CD4-positive, alpha-beta T cell treated with Interleukin-4 for 1 hour (primary cell): Measurements from ENCODE around the gene C6orf52.
"Not testable (repeated sequence)": the region's sequence is repeated elsewhere in the genome, so short reads cannot be mapped to it uniquely, and the experiment has no call there.

ENCODE experiments used
- DNase-seq, 2 donors: peaks; one replicate each; pipeline ENCODE4 v3.0.0-alpha.2; 2020 to 2022

C6orf52 gene

GRCh38 chr6:10694302-10695085, at the start of gene C6orf52, which contains the start of gene PAK1IP1:
C6orf52 (minus strand) TSS chr6:10694616; CDS start chr6:10687550, 7,066 bp downstream.
PAK1IP1 (plus strand) TSS chr6:10694972; CDS start chr6:10694986, 14 bp downstream.
- DNase-seq = peak; percentile 95

DNA sequence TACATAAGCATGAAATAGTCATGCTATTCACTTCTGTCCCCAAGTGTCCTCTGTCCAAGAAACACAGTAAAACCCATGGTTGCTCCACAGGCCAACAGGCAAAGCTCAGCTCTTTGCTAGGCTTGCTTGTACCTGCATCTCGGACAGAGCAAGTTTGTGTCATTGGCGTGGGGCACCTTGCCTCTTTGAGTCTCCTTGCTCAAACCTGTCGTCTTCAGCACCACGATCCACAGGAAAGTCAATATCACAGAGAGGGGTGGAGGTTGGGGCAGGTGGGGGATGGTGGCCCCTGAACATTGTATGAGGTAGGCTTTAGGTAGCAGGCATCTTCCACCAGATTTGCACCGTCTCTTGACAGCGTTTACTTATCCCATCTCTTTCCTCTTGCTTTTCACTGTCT, 49.1 kb upstream of the C6orf52 start:
- no peak for DNase-seq

DNA sequence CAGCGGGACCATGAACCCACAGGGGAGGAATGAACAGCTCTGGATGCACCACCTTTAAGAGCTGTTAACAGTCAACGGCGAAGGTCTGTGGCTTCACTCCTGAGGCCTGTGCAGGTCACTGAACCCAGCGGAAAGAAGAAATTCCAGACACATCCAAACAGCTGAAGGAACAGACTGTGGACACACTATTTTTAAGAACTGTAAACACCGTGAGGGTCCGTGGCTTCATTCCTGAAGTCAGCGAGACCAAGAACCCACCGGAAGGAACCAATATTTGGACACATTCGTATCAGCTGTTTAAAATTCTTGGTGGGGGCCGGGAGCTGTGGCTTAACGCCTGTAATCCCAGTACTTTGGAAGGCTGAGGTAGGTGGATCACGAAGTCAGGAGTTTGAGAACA, 47.8 kb upstream of the C6orf52 start:
- no peak for DNase-seq

GRCh38 chr6:10741643-10742042, 47.2 kb upstream of the C6orf52 start:
- DNase-seq = not testable (repeated sequence)

GRCh38 chr6:10740061-10740460, 45.6 kb upstream of the C6orf52 start:
- DNase-seq = no peak

DNA sequence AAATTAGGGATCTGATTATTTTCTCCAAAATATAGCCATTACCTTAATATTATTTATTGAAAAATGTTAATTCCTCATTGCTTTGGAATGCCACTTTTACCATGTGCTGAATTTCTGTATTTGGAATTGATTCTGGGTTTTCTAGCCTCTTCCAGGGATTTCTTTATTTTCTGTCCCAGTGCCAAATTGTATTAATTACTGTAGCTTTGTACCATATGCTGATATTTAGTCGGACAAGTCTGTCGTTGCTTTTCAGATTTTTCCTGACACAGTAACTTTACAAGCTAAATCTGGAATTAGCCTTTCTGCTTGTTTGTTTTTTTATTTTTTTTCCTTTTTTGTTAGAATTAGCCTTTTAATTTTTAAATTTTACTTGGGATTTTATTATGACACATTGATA, 42.3 kb upstream of the C6orf52 start:
- no peak for DNase-seq

DNA sequence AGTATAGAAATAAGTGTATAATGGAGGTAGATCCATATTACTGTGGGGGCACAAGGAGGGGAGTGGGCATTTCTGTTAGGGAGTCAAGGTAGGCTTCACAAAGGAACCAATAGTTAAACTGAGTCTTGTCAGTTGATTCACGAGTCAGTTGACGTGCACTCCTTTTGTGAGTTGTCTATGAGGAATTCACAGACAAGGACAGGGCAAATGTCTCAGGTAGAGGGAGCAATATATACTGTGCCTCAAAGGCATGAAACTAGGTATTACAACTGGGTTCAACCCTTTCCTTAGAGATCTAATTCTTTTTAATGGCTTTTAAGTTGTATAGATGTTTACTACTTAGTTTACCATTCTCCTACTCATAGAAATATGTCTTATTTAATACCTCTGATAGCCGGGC, 39.4 kb upstream of the C6orf52 start:
- DNase-seq = no peak

- DNase-seq = peak in 1 of 2 donors; percentile 49
Measured at GRCh38 chr6:10733151-10733715, 38.8 kb upstream of the C6orf52 start.

DNA sequence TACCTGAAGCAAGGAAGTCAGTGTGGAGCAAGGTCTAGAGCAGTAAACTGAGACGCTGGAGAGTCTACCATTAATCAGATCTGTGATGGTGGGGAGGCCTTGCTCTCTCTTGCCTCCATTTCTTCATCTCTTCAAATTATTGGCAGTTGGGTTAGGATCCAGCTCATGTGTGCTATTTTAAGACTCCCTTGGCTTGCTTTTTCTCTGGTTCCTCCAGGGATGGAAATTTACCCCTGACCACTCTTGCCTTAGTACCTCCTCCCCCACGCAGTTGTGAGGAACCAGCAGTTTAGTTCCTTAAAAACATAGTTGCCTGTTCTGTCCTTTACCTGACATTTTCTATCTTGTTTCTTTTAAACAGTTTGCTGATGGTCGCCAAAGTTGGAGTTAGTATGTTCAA, 35.8 kb upstream of the C6orf52 start:
- no peak for DNase-seq

DNA sequence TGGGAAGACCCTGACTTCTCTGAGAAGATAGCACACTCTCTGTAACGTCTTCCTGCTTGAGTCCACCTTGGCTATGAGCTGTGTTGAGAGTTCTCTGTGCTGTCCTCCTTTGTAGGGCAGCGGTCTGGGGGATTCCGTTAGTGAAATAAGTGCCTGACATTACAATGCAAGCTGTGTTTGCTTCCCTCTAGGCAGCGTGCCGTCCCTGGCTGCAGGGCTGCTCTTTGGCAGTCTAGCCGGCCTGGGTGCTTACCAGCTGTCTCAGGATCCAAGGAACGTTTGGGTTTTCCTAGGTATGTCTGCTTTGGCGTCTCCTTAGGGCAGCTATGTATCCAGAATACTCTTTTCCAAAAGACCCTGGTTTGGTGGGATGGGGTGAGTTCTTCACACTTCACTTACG, 31.3 kb upstream of the C6orf52 start:
- no peak for DNase-seq

DNA sequence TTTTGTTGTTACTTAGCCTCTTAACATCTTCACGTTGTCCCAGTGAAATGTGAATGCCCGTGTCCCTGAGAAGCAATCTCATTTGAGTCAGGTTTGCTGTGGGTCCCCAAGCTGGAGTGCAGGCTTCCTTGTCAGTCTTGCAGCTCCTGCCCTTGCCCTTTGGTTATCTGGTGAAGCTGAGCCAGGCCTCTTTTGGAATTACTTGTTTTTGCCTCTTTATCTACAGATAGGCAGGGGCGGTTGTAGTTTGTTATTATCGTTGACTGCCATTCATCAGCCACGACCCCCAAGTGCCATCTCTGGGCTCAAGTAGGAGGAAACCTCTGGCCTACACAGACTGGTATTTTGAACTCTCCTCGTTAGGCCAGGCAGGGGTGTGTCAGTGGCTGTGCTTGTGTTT, 30.6 kb upstream of the C6orf52 start:
- no peak for DNase-seq

DNA sequence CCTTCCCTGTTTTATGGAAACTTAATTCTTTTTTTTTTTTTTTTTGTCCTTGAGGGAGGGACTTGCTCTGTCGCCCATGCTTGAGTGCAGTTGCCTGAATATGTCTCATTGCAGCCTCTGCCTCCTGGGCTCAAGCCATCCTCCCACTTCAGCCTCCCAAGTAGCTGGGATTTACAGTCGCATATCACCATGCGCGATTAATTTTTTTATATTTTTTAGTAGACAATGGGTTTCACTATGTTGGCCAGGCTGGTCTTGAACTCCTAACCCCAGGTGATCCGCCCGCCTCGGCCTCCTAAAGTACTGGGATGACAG, 29.1 kb upstream of the C6orf52 start:
- no peak for DNase-seq

- peak; percentile 80 to 82 for DNase-seq
Measured at GRCh38 chr6:10722820-10723566, 28.6 kb upstream of the C6orf52 start, which contains the start of gene TMEM14C. TMEM14C (plus strand) TSS chr6:10723070; CDS start chr6:10724614, 1,544 bp downstream.

DNA sequence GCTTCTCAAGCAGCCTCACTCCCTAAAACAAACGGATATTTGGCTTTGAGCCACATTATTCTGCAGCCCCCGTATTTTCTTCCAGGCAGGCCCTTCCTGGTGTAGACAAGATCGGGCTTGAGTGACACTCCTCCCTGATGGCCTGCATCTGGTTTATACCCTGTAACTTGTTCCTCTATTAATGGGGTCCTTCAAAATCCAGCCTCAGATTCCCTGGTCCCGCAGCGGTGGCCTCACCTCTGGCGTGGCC, 28.1 kb upstream of the C6orf52 start:
- DNase-seq = no peak

- DNase-seq = no peak
Measured at GRCh38 chr6:10721850-10722569, 27.6 kb upstream of the C6orf52 start.

DNA sequence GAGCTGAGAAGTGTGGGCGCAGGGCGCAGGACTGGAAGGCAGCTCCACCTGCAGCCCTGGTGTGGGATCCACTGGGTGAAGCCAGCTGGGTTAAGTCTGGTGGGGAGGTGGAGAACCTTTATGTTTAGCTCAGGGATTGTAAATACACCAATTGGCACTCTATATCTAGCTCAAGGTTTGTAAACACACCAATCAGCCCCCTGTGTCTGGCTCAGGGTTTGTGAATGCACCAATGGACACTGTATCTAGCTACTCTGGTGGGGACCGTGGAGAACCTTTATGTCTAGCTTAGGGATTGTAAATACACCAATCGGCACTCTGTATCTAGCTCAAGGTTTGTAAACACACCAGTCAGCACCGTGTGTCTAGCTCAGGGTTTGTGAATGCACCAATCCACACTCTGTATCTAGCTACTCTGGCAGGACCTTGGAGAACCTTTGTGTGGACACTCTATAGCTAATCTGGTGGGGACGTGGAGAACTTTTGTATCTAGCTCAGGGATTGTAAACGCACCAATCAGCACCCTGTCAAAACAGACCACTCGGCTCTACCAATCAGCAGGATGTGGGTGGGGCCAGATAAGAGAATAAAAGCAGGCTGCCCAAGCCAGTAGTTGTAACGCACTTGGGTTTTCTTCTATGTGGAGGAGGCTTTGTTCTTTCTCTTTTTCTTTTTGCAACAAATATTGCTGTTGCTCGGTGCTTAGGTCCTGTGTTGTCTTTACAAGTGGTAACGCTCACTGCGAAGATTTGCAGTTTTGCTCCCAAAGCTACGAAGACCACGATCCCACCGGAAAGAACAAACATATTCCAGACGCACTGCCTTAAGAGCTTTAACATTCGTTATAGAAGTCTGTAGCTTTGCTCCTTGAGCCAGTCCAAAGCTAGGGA, 26.8 kb upstream of the C6orf52 start:
- DNase-seq = peak; percentile 17 to 23

GRCh38 chr6:10720265-10720959, 26.0 kb upstream of the C6orf52 start:
- peak; percentile 49 to 62 for DNase-seq

- DNase-seq = no peak
Measured at GRCh38 chr6:10719964-10720264, 25.5 kb upstream of the C6orf52 start.

DNA sequence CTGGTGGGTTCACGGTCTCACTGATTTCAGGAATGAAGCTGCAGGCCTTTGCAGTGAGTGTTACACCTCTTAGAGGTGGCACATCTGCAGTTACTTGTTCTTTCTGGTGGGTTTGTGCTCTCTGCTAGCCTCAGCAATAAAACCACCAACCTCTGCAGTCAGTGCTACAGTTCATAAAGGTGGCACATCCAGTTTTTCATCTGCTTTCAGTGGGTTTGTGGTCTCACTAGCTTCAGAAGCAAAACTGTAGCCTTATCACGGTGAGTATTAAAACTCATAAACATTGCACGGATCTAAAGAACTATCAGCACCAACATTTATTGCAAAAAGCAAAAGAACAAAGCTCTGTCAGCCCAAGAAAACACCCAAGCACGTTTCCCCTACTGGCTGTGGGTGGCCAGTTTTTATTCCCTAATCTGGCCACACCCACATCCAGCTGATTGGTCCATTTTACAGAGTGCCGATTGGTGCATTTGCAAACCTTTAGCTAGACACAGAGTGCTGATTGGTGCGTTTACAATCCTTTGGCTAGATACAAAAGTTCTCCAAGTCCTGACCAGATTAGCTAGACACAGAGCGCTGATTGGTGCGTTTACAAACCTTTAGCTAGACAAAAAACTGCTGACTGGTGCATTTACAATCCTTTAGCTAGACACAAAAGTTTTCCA, 25.0 kb upstream of the C6orf52 start:
- peak; percentile 56 to 69 for DNase-seq

- DNase-seq = no peak
Measured at GRCh38 chr6:10713962-10714361, 19.5 kb upstream of the C6orf52 start.

DNA sequence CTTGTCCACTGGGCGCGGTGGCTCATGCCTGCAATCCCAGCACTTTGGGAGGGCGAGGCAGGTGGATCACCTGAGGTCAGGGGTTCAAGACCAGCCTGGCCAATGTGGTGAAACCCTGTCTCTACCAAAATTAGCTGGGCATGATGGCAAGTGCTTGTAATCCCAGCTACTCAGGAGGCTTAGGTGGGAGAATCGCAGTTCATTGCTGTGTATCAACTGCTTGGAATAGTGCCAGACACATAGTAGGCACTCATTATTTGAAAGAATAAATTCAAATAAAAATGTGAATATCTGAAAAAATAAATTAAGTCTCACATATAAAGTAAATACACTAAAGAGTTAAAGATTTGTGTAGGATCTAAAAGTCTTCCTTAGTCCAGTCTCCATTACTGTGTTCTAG, 2.2 kb upstream of the C6orf52 start:
- no peak for DNase-seq
